GM21360 (cell line): ENCODE measurements around the gene ERN2.
"Not testable (repeated sequence)": the region's sequence is repeated elsewhere in the genome, so short reads cannot be mapped to it uniquely, and the experiment has no call there.

Experiments
- ATAC-seq: cut with Tn5 transposase; IDR thresholded peaks from one replicate; pipeline ENCODE4 v1.9.1; 2021; ENCODE audit warnings: mild to moderate bottlenecking, moderate library complexity; ENCODE audit not compliant: unreplicated experiment

The ERN2 gene

DNA sequence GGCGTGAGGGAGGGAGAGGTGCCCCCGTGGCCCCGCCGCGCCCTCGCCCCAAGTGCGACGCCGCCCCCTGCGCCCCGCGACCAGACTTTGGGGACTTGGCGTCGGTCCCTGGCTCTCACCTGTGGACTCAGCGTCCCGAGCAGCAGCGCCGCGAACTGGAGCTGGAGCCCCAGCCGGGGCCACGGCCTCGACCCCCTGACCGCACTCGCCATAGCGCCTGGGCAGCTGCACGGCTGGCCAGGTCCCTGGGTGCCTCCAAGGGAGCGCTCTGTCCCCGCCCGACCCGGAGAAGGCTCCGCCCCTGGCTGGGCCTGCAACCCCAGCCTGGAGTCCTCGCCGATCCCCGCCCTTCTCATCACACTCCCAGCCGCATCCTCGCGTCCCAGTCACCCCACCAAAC is at the start of gene ERN2:
Gene ERN2, minus strand, starts transcription at position 247 of the 400 bp plus-strand sequence. Its CDS starts 35 bp downstream, at position 212.
- no peak for ATAC-seq

- no peak for ATAC-seq
Observed at GRCh38 chr16:23757937-23758619, 45.1 kb upstream of the ERN2 start.

GRCh38 chr16:23757116-23757515 is 44.1 kb upstream of the ERN2 start:
- no peak for ATAC-seq

GRCh38 chr16:23755484-23755809 is 42.4 kb upstream of the ERN2 start:
- ATAC-seq: no peak

- no peak for ATAC-seq
Observed at GRCh38 chr16:23754594-23755483, 41.8 kb upstream of the ERN2 start, which contains the start of gene CHP2. Gene CHP2 (plus strand): TSS chr16:23755026. CDS start chr16:23755050, 24 bp downstream.

DNA sequence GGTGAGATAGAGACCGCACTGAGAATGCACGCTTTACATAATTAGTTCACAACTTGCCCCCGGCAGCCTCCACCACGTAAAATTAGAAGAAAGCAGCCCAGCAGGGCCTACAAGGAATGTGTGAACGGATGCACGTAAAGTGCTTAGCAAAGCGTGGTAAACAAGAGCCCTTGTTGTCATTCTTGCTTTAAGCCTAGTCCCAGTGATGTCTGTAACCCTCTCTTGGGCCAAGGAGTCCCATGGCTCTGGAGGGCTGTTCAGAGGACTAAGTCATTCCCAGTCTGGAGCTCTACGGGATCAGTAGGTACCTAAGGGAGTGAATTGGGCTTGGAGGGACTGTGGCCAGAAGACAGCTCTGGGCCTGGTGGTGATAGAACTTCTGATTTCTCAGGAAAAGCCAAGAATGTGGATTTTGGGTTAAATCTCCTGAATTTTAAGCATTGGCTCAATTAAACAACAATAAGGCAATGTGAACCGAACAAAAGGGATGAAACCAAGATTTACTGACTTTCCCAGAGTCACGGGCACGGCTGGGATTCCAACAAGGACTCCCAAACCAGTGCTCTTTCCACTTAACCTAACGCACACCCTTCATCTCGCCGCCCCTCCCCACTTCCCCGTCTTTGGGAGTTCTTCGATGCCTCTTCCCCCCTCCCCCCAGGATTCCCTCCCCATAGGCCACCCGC is 41.0 kb upstream of the ERN2 start:
- ATAC-seq: no peak

GRCh38 chr16:23751053-23751452 is 38.0 kb upstream of the ERN2 start:
- ATAC-seq: not testable (repeated sequence)

DNA sequence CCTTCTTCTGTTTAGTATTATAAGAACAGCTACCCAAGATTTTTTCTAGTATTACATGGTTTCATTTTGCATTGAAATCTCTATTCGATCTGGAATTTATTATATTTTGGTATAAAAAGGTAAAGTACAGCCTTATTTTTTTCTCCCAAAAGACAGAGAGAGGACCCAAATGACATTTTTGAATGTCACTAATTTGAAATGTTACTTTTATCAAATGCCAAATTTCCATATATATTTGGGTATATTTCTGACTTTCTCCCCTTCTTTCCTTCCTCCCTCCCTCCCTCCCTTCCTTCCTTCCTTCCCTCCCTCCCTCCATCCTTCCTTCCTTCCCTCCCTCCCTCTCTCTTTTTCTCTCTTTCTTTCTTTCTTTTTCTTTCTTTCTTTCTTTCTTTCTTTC is 35.6 kb upstream of the ERN2 start:
- no peak for ATAC-seq

DNA sequence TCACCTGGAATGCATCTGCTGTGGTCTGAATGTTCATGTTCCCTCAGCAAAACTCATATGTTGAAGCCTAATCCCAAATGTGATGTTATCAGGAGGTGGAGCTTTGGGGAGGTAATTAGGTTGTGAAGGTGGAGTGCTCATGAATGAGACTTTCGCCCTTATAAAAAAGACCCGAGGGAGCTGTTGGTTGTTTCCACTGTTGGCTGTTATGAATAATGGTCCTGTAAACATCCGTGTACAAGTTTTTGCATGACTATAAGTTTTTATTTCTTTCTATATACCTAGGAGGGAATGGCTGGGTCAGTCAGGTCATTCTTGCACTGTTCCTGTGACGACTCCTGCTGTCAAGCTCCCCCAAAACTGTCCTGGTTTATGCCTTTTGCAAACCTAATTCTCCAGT is 32.2 kb upstream of the ERN2 start:
- ATAC-seq: no peak

- ATAC-seq: no peak
Observed at GRCh38 chr16:23742766-23743165, 29.7 kb upstream of the ERN2 start.

- ATAC-seq: no peak
Observed at GRCh38 chr16:23741675-23742303, 28.8 kb upstream of the ERN2 start.

- ATAC-seq: no peak
Observed at GRCh38 chr16:23739516-23739915, 26.5 kb upstream of the ERN2 start.

DNA sequence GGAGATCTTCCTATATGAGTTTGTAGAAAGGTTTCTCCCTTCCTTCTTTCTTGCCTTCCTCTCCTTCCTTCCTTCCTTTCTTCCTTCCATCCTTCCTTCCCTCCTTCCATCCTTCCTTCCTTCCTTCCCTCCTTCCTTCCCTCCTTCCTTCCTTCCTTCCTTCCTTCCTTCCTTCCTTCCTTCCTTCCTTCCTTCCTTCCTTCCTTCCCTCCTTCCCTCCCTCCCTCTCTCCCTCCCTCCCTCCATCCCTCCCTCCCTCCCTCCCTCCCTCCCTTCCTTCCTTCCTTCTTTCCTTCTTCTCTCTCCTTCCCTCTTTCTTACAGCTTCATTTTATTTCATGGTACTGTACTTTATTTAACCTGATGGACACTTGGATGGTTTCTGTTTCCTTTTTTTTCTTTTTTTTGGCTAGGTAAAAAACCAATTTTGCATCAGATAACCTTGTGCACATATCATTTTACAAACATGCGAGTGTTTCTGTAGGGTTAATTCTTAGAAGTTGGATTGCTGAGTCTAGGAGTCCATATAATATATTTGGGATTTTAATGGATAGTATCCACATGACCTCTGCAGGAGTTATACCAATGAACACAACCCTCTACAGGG is 24.5 kb upstream of the ERN2 start:
- not testable (repeated sequence) for ATAC-seq

GRCh38 chr16:23734176-23734893 is 21.3 kb upstream of the ERN2 start:
- no peak for ATAC-seq

GRCh38 chr16:23729503-23730424 is 16.7 kb upstream of the ERN2 start:
- no peak for ATAC-seq

- no peak for ATAC-seq
Observed at GRCh38 chr16:23728112-23728477, 15.1 kb upstream of the ERN2 start.

DNA sequence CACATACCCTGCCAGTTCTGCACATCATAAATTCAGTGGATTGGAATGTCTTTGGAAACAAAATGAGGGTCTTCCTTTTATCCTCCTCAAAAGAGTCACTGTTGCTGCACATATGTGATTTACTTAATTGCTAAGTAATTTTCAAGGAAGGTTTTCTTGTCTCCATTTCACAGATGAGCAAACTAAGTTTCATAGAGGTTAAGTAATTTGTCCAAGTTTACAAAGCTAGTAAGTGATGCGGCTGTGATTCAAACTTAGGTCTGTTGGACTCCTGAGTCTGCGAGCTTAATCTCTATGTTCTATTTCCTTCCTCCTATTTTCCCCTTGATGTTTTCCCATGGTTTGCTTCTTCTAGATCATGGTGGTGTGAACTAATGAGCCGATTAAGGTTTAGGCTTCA is 13.7 kb upstream of the ERN2 start:
- ATAC-seq: no peak

- ATAC-seq: no peak
Observed at GRCh38 chr16:23724785-23725131, 11.7 kb upstream of the ERN2 start.

DNA sequence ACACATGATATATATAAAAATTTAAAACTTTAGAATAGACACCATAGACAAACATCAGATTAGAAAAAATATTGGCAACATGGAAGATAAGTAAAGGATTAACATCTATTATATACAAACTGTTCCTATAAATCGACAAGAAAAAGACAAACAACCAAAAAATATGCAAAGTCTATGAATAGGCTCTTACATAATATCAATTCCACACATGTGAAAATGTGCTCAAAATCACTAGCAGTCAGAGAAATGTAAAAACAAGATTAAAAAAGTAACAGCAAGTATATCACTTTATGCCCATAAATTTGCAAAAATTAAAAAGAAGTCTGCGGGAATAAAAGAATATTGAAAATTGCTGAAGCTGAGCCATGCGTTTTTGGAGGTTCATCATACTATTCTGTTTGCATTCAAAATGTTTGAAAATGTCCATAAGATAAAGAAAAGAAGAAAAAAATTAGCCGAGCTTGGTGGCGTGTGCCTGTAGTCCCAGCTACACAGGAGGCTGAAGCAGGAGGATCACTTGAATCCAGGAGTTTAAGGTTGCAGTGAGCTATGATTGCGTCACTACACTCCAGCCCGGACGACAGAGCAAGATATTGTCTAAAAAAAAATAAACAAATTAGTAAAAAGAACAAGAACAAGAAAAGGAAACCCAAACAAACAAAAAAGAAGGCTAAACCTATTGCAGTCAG is 11.2 kb upstream of the ERN2 start:
- no peak for ATAC-seq
